Activated CD4-positive, alpha-beta memory T cell treated with anti-CD3 and anti-CD28 coated beads for 36 hours (primary cell): ENCODE results near the gene MKRN2OS. TPM values are rescaled to one million over a fixed set of nuclear protein-coding genes. Genes with fewer than 3 reads are reported as not detected.
"Not testable (repeated sequence)": the region's sequence is repeated elsewhere in the genome, so short reads cannot be mapped to it uniquely, and the experiment has no call there.

Source experiments
- CTCF ChIA-PET: fragments of 350-600 bp; sonication (Branson Sonifier 250); formaldehyde crosslinking; loops from one replicate; lab custom pipeline; 2021; ENCODE audit warnings: antibody characterized with exemption, inconsistent platforms; lab: Charles Lee
- POLR2A ChIA-PET: fragments of 350-600 bp; sonication (Branson Sonifier 250); formaldehyde crosslinking; loops from one replicate; lab custom pipeline; 2021; ENCODE audit warnings: antibody characterized with exemption; lab: Charles Lee
- DNase-seq: peaks from one replicate; pipeline ENCODE4 v3.0.0-alpha.2; 2020
- H3K27ac Mint-ChIP-seq: one replicate; pipeline ENCODE4 v1.8.0; 2021; ENCODE audit warnings: mixed read lengths
- H3K27me3 Mint-ChIP-seq: one replicate; pipeline ENCODE4 v1.8.0; 2021; ENCODE audit warnings: mixed read lengths
- H3K36me3 Mint-ChIP-seq: one replicate; pipeline ENCODE4 v1.8.0; 2021; ENCODE audit warnings: mixed read lengths
- H3K4me1 Mint-ChIP-seq: one replicate; pipeline ENCODE4 v1.8.0; 2021; ENCODE audit warnings: low read depth, mixed read lengths
- H3K4me3 Mint-ChIP-seq: one replicate; pipeline ENCODE4 v1.8.0; 2021; ENCODE audit warnings: mild to moderate bottlenecking, mixed read lengths
- H3K9me3 Mint-ChIP-seq: one replicate; pipeline ENCODE4 v1.8.0; 2021; ENCODE audit warnings: mixed read lengths
- intact Hi-C: fragments of 100-400 bp; cut with micrococcal nuclease; formaldehyde crosslinking; loops from one replicate; pipeline ENCODE4 v1.15.1; 2023
- total RNA-seq, 2 experiments: library from RNA; stranded (reverse); gene quantifications; one replicate each; pipeline ENCODE4 v1.2.3, GENCODE V29; 2021

Gene MKRN2OS
- total RNA-seq, 2 experiments from 2014 or later: not detected

DNA sequence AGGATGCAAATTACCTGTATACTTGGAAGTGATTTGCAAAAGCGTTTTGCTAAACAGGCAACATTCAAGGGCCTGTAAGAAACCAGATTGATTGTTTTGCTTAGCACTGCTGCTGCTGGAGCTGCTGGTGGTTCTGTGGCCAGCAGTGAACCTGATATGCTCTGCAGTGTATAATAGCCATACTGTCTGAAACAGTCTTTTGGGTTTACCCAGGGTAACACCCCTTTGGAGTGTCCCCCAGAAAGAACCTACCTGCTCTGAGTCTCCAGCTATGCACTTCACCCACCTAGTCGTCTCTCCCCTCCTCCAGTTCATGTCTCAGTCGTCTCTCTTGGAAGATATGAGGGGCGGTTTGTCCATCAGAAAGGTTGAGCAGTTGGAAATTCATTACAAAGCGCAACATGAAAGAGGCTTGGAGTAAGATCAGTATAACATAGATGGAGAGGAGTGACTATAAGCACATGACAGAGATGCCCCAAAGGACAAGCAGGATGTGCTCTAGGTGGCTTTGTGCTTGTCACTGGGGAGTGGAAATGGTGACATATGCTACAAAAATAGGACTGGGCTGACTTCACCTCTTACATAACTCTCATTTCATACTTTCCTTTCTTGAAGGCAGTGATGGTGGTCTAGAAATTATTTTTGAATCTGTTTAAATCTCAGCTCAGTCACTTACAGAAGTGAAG is 15.3 kb upstream of the MKRN2OS start:
- ChIA-PET POLR2A (interaction anchor here (0.6 to 1.0 kb wide), 2 partner anchors 104 to 455 kb away, joined by 3 read pairs; partner anchors contain the start of gene RAF1), CTCF (interaction anchor here (0.6 to 2.2 kb wide), 3 partner anchors 18 to 159 kb away, joined by 3 to 5 read pairs (median 3); no protein-coding TSS in a partner anchor)
- H3K36me3 Mint-ChIP-seq: peaks cover 12% of the 10 kb centered on the region
- H3K4me1 Mint-ChIP-seq: peaks cover 67% of the 10 kb centered on the region
- peaks cover 3% of the 10 kb centered on the region for H3K27me3 Mint-ChIP-seq
- peak overlapping the region; percentile 86 for H3K27ac Mint-ChIP-seq
- DNase-seq: peak; percentile 67
- no peak overlapping the region for H3K4me3 Mint-ChIP-seq
- intact Hi-C loops: loop anchor here (1.0 to 5.0 kb wide), 3 partner anchors 47 to 368 kb away; partner anchors contain the start of gene RAF1
- peaks cover 7% of the 10 kb centered on the region for H3K9me3 Mint-ChIP-seq

GRCh38 chr3:12559520-12559919 is 14.2 kb upstream of the MKRN2OS start:
- POLR2A ChIA-PET: no interaction called here
- Mint-ChIP-seq H3K4me3 (no peak overlapping the region), H3K27ac (no peak overlapping the region), H3K36me3 (peaks cover 2% of the 10 kb centered on the region), H3K4me1 (peaks cover 60% of the 10 kb centered on the region), H3K27me3 (peaks cover 13% of the 10 kb centered on the region), H3K9me3 (no peaks in the 10 kb centered on the region)
- CTCF ChIA-PET: interaction anchor here (1.1 kb wide), 1 partner anchor 160 kb away, joined by 3 read pairs; no protein-coding TSS in a partner anchor
- DNase-seq: no peak
- intact Hi-C loops: loop anchor here (5.0 kb wide), 1 partner anchor 163 kb away; no protein-coding TSS in a partner anchor

GRCh38 chr3:12558706-12559105 is 13.4 kb upstream of the MKRN2OS start:
- peaks cover 62% of the 10 kb centered on the region for H3K4me1 Mint-ChIP-seq
- intact Hi-C loops: loop anchor here (5.0 kb wide), 1 partner anchor 164 kb away; no protein-coding TSS in a partner anchor
- H3K9me3 Mint-ChIP-seq: no peaks in the 10 kb centered on the region
- ChIA-PET POLR2A (no interaction called here), CTCF (interaction anchor here (1.1 kb wide), 1 partner anchor 161 kb away, joined by 3 read pairs; no protein-coding TSS in a partner anchor)
- H3K36me3 Mint-ChIP-seq: no peaks in the 10 kb centered on the region
- H3K27me3 Mint-ChIP-seq: peaks cover 20% of the 10 kb centered on the region
- H3K27ac Mint-ChIP-seq: no peak overlapping the region
- DNase-seq: no peak
- peak overlapping the region; percentile 78 for H3K4me3 Mint-ChIP-seq

DNA sequence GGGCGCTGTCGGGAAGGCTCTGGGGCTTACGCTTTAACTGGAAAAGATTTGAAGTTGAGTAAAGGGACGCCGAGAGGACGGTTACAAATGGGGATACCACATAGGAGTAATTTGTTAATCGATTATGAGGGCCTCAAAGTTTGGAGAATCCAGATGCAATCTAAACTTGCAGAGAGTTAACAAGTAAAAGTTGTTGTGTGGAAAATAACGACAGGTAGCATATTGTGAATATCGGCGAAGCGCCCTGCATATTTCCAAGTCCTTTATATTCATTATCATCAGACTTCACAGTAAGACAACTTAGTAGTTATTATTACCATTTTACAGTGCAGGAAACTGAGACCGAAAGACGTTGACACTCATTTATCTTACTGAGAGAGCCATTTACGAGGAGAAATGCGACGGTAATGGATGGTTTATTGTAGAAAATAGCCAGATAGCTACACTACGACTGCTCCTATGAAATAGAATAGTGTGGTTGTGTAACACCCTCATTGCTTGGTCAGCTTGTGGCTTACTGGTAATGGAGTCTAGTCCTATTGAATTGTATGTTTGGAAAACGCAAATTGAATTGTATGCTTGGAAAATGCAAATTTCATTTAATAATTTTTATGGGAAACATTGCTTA is 12.3 kb upstream of the MKRN2OS start:
- intact Hi-C loops: loop anchor here (2.0 to 5.0 kb wide), 2 partner anchors 165 to 283 kb away; partner anchors contain the start of gene RPL32
- ChIA-PET POLR2A (interaction anchor here (0.7 kb wide), 1 partner anchor 13 kb away, joined by 3 read pairs; no protein-coding TSS in a partner anchor), CTCF (interaction anchor here (0.7 kb wide), 1 partner anchor 162 kb away, joined by 3 read pairs; no protein-coding TSS in a partner anchor)
- Mint-ChIP-seq H3K36me3 (no peaks in the 10 kb centered on the region), H3K4me1 (peaks cover 62% of the 10 kb centered on the region), H3K9me3 (no peaks in the 10 kb centered on the region), H3K27ac (peak overlapping the region; percentile 91), H3K27me3 (peaks cover 26% of the 10 kb centered on the region), H3K4me3 (peak overlapping the region; percentile 78)
- DNase-seq: no peak

DNA sequence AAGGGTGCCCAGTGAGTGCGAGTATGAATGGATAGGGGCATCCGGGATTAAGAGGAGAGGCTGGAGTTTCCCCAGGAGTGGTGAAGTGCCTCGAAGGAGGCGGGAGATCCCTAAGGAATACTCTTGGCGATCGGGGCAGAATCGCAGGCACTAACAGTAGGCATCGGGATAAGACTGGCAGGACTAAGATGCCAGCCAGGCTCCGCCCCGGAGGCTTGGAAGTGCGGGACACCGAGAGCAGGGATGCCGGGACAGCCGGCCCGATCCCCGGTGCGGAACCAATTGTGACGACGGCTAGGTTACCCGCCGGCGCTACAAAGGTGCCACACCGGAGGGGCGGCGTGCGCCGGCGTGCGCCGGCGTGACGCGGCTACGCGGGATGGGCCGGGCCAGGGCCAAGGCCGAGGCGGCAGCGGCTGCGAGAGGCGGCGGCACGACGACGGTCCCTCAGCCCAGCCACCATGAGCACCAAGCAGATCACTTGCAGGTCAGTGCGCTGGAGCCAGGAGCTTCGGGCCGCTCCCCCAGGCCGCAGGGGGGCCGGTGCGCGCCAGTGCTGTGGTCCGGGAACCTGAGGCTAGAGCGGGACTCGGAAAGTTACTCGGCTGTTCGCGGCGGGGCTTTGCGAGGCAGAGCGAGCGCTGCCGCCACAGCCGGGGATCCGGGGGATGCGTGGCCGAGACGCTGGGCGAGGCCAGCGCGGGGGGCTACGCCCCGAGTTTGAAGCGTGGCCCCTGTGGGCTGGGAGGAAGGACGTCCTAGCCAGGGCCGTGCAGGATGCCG is 11.6 kb upstream of the MKRN2OS start, which contains the start of gene MKRN2:
Gene MKRN2 (plus strand): TSS at position 398 of the 783 bp plus-strand sequence. CDS start 64 bp downstream, at position 462.
- H3K27me3 Mint-ChIP-seq: peaks cover 26% of the 10 kb centered on the region
- peak within 1 kb of the TSS; percentile 91 for H3K27ac Mint-ChIP-seq
- no peaks in the 10 kb centered on the region for H3K36me3 Mint-ChIP-seq
- H3K9me3 Mint-ChIP-seq: no peaks in the 10 kb centered on the region
- intact Hi-C loops: loop anchor here (1.0 to 5.0 kb wide), 3 partner anchors 73 to 284 kb away; partner anchors contain the start of genes RPL32 and TSEN2
- peaks cover 57% of the 10 kb centered on the region for H3K4me1 Mint-ChIP-seq
- peak; percentile 89 for DNase-seq
- H3K4me3 Mint-ChIP-seq: peak within 1 kb of the TSS; percentile 78
- ChIA-PET CTCF (no interaction called here), POLR2A (no interaction called here)

GRCh38 chr3:12556314-12556689 is 11.0 kb upstream of the MKRN2OS start:
- CTCF ChIA-PET: no interaction called here

GRCh38 chr3:12553921-12554391 is 8.7 kb upstream of the MKRN2OS start:
- no peaks in the 10 kb centered on the region for H3K9me3 Mint-ChIP-seq
- peak overlapping the region; percentile 79 for H3K4me3 Mint-ChIP-seq
- no peak for DNase-seq
- H3K27me3 Mint-ChIP-seq: peaks cover 33% of the 10 kb centered on the region
- intact Hi-C loops: no loop called here
- no peaks in the 10 kb centered on the region for H3K36me3 Mint-ChIP-seq
- CTCF ChIA-PET: interaction anchor here (0.8 to 1.0 kb wide), 3 partner anchors 74 to 266 kb away, joined by 3 read pairs; no protein-coding TSS in a partner anchor
- no peak overlapping the region for H3K27ac Mint-ChIP-seq
- POLR2A ChIA-PET: no interaction called here
- peaks cover 28% of the 10 kb centered on the region for H3K4me1 Mint-ChIP-seq

More at GRCh38 chr3:12556314-12556689, 11.0 kb upstream of the MKRN2OS start:
- H3K9me3 Mint-ChIP-seq: no peaks in the 10 kb centered on the region
- H3K4me3 Mint-ChIP-seq: peak overlapping the region; percentile 78
- POLR2A ChIA-PET: interaction anchor here (0.5 kb wide), 1 partner anchor 854 kb away, joined by 3 read pairs; no protein-coding TSS in a partner anchor
- H3K36me3 Mint-ChIP-seq: no peaks in the 10 kb centered on the region
- peaks cover 51% of the 10 kb centered on the region for H3K4me1 Mint-ChIP-seq
- H3K27ac Mint-ChIP-seq: peak overlapping the region; percentile 35
- no peak for DNase-seq
- H3K27me3 Mint-ChIP-seq: peaks cover 26% of the 10 kb centered on the region
- intact Hi-C loops: loop anchor here (1.0 to 5.0 kb wide), 3 partner anchors 72 to 284 kb away; partner anchors contain the start of genes RPL32 and TSEN2

DNA sequence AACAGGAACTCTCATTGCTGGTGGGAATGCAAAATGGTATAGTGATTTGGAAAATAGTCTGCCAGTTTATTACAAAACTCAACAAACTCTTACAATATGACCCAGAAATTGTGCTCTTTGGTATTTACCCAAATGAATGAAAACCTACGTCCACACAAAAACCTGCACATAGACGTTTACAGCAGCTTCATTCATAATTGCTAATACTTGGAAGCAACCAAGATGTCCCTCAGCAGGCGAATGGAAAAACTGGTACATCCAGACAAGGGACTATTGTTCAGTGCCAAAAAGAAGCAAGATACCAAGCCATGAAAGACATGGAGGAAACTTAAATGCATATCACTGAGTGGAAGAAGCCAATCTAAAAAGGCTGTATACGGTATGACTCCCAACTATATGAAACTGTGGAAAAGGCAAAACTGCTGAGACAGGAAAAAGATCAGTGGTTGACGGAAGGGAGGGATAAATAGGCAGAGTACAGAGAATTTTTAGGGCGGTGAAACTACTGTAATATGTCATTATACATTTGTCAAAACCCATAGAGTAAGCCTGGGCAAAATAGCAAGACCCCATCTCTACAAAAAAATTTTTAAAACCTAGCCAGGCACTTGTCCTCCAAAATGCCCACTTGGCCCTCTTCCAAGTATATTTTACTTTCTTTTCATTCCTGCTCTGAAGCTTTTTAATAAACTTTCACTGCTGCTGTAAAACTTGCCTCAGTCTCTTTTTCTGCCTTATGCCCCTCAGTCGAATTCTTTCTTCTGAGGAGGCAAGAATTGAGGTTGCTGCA is 4.9 kb upstream of the MKRN2OS start:
- Mint-ChIP-seq H3K4me1 (peaks cover 7% of the 10 kb centered on the region), H3K27ac (no peak overlapping the region), H3K36me3 (no peaks in the 10 kb centered on the region), H3K4me3 (no peak overlapping the region), H3K27me3 (peaks cover 25% of the 10 kb centered on the region), H3K9me3 (no peaks in the 10 kb centered on the region)
- CTCF ChIA-PET: no interaction called here
- intact Hi-C loops: no loop called here
- DNase-seq: no peak
- POLR2A ChIA-PET: no interaction called here

DNA sequence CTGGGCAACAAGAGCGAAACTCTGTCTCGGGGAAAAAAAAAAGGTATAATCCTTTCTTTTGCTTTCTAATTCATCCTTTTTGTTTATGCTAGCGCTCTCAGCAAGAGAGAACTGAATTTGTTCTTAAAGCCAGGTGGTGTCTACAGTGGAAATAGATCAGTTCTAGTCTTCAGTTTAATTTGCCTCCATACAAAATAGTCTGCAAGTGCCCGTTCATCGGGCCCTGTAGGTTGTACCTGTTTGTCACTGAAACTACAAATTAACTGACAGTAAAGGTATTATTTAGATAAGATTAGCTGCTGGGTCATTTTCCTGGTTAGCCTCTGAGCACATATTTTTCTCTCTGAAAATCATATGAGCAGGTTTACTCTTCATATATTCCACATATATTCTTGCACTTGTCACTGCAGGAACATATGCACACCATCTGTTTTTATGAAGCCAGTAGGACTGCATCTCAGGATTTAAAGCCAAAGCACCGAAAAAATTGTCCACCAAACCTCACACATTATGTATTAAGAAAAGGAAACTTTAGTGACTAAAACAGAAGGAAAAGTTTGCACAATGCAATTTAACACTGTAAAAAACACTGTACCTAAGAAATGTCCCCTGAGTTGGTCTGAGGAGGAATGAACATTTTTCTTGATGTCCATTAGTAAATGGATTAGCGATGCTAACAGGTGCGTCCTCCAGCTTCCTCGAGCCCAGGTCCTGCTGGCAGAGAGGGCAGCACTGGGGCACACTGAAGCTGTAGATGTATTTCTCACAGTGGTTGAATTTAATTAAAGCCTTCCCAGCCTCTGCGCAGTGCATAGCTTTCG is 437 bp downstream of the MKRN2OS start:
- CTCF ChIA-PET: interaction anchor here (0.6 to 1.4 kb wide), 3 partner anchors 10 to 61 kb away, joined by 3 to 5 read pairs (median 4); partner anchors contain the start of gene TSEN2
- Mint-ChIP-seq H3K4me1 (no peaks in the 10 kb centered on the region), H3K4me3 (no peak overlapping the region), H3K9me3 (no peaks in the 10 kb centered on the region), H3K36me3 (no peaks in the 10 kb centered on the region), H3K27me3 (no peaks in the 10 kb centered on the region), H3K27ac (no peak overlapping the region)
- POLR2A ChIA-PET: interaction anchor here (0.9 kb wide), 1 partner anchor 13 kb away, joined by 3 read pairs; no protein-coding TSS in a partner anchor
- intact Hi-C loops: no loop called here
- no peak for DNase-seq

DNA sequence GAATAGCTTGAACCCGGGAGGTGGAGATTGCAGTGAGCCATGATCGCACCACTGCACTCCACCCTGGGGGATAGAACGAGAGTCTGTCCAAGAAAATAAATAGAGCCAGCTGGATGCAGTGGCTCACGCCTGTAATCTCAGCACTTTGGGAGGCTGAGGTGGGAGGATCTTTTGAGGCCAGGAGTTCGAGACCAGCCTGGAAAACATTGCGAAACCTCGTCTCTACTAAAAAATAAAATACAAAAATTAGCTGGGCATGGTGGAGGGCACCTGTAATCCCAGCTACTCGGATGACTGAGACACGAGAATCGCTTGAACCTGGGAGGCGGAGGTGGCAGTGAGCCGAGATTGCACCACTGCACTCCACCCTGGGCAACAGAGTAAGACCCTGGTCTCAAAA is 1.8 kb downstream of the MKRN2OS start:
- ChIA-PET CTCF (interaction anchor here (1.4 kb wide), 1 partner anchor 59 kb away, joined by 4 read pairs; the partner anchor contains the start of gene TSEN2), POLR2A (interaction anchor here (1.0 kb wide), 1 partner anchor 9 kb away, joined by 3 read pairs; no protein-coding TSS in a partner anchor)
- intact Hi-C loops, H3K9me3 Mint-ChIP-seq, H3K27ac Mint-ChIP-seq, H3K36me3 Mint-ChIP-seq, H3K27me3 Mint-ChIP-seq, DNase-seq, H3K4me1 Mint-ChIP-seq, H3K4me3 Mint-ChIP-seq: not testable (repeated sequence)
